AML-193 (cell line): ENCODE results near the gene MCM9.
"Not testable (repeated sequence)": the region's sequence is repeated elsewhere in the genome, so short reads cannot be mapped to it uniquely, and the experiment has no call there.

Source experiments
- DNase-seq, 2 experiments: peaks; one replicate each; lab custom pipeline; 2025; lab: John Stamatoyannopoulos, UW

The MCM9 gene

DNA sequence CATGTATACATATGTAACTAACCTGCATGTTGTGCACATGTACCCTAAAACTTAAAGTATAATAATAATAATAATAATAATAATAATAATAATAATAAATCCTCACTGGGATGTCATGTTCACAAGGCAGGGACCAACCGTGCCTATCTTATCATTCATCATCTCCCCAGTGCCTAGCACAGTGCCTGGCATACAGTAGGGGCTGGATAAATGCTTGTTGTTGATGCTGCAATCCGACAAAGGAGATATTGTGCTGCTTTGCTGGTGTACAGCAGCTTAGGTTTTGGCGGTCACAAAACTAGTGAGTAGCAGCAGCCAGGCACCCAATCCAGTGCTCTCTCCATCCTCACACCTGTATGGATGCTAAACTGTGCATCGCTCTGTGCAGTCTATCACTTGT lies 135.1 kb downstream of the MCM9 start:
- no peak for DNase-seq

DNA sequence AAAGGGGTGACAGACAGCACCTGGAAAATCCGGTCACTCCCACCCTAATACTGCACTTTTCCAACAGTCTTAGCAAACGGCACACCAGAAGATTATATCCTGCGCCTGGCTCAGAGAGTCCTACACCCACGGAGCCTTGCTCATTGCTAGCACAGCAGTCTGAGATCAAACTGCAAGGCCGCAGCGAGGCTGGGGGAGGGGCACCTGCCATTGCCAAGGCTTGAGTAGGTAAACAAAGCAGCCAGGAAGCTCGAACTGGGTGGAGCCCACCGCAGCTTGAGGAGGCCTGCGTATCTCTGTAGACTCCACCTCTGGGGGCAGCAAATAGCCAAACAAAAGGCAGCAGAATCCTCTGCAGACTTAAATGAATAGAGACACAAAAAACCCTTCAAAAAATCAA lies 138.4 kb downstream of the MCM9 start:
- not testable (repeated sequence) for DNase-seq

DNA sequence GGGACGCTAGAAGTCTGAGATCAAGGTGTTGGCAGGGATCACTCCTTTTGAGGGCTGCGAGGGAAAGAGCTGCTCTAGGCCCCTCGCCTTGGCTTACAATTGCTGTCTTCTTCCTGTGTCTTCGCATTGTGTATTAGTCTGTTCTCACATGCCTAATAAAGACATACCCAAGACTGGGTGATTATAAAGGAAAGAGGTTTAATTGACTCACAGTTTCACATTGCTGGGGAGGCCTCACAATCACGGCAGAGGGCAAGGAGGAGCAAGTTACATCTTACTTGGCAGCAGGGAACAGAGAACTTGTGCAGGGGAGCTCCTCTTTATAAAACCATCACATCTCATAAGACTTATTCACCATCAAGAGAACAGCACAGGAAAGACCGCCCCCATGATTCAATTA lies 143.5 kb downstream of the MCM9 start:
- no peak for DNase-seq

DNA sequence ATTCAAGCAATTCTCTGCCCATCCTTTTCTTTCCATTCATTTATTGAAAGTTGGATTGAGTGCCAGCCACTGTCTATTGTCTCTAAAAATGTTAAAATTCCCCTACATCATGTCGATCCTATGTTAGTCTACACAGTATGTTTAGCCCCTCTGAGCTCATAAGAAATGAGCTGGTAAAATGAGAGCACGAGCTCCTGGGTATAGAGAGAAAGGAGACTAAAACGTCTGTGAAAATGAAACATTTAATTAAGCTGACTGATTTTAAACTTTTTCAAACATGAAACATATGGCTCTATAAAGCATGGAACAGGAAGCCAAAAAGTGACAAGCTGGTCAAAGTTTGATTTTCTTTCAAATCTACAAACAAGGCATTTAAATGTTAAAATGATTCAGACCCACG lies 145.0 kb downstream of the MCM9 start:
- no peak for DNase-seq

DNA sequence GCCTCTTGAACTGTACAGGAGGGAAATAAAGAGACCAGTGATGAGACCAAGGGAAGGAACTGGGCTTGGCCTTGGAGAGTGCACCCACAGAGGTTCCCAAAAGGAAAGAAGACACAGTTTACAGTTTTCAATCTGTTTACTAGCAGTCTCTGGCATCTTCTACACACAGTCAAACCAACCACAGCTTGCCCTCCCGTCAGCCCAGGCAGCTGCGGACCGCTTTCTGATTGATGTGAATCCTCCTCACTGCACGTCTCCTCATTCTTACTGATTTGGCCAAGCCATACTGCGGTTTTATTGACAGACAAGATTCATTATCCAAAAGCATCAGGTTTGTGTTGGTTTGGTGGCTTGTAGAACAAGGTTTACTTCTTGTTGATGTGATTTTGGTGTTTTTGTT lies 145.5 kb downstream of the MCM9 start:
- no peak for DNase-seq

DNA sequence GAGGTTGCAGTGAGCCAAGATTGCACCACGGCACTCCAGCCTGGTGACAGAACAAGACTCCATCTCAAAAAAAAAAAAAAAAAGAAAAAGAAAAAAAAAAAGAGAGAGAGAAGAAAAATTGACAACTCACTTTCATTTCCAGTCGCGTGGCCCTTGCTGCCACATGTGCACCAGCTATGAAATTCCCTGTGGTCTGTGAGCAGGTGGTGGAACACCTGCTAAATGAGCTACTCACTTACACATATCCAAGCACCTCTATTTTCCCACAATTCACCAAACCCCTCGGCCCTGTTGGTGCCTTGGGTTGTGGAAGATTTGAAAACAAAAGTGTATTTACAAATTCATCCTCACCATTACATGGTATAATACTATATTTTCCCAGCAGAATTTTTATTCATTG lies 146.3 kb downstream of the MCM9 start:
- no peak for DNase-seq

DNA sequence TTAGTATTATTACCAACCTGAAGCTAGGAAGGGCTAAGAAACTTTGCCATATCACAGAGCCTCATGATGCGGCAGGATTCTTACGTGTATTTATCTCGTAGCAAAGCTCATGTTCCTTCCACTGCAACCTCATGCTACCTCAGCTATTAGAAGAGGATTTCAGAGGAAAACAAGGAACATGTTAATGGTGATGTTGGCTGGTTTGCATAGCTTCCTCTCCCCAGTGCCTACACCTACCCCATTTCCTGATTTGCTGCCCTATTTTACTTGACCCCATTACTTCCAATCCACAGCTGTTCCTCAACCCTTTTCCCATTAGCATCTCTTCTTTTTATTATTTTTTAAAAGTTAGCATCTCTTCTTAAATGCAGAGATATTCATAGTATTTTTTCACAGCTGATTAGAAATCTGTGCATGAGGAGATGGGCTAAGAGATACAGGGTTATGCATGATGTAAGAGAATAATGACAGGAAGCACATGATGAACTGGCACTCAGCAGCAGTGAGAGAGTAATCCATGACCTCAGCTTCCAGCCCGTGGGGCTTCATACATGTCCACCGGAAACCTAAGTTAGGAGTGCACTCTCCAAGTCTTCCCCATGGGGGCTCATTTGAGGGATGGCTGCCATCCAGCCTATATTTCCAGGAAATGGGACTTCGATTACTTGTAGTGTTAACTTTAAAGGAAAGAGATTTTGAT lies 147.1 kb downstream of the MCM9 start:
- peak; percentile 73 to 76 for DNase-seq

DNA sequence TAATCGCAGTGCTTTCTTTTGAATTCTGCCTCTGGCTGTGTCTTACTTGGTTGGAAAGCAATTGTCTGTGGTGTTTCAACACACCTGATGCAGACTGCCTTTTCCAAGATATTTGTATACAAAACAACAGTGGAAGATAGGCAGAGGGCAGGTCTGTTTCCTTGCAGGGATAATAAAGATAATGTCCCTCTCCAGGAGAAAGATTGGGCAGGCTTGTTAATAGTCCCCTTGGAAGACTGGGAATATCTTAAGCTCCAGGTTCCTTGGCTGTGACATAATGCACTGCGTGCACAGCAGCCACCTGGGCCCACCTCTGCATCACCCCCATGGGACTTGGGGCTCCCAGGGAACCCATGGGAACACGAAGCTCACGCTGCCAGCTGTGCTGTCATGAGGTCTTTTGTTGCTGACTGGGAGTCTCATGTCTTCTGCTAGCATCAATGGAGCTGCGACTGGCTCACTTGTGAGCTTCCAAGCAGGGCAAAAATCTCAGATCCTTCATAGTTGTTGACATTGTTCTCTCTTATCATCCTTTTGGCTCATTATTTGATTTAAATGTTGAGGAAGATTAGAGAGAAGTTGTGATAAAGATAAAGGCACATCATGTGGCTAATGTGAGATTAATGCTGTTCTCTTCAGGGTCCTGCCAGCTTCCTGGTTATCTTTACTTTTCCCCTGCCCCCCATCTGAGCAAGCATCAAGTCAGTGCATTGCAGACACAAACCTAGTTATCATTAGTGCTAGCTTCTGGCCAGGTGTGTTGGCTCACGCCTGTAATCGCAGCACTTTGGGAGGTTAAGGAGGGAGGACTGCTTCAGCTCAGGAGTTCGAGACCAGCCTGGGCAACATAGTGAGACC lies 148.1 kb downstream of the MCM9 start:
- DNase-seq = no peak

DNA sequence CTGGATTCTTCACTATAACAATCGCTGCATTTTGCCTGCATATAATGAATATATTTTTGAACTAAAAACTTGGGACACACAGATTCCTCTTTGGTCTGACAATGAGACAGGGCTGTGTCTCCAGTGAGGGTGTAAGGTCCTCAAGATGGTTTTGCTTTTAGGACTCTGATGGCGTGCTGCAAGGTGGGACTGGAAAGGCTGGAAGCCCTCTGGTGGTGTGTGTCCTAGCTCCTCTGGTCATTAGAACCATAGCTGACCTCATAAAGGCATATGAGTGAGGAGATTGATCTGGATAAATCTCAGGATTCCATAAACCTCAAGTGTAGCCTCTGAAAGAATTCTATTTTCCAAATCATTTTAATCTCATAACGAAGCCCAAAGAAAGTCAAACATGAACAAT lies 149.4 kb downstream of the MCM9 start:
- DNase-seq = no peak

DNA sequence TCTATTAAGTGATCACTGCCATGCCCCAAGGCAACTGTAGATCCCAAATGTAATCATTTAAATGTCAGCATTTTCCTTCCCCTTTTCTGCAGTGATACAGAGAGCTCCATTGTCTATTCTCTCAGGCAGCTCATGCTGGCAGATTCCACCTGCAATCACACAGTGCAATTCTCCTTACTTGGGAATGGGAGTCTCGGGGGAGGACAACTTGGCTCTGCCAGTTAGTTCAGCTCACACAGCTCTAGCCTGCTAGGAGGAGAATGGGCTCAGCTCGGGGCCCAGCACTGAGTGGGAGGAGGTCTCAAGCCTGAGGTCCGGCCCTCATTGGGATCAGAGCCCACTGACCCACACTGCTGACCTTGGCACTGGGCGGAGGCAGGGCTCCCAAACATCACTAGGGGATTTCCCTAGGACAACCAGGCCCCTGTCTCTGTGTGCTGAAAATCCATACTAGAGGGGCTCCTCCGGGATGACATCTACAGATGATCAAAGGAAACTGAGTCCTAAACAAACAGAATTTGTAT lies 150.3 kb downstream of the MCM9 start:
- DNase-seq = peak; percentile 60 to 73

DNA sequence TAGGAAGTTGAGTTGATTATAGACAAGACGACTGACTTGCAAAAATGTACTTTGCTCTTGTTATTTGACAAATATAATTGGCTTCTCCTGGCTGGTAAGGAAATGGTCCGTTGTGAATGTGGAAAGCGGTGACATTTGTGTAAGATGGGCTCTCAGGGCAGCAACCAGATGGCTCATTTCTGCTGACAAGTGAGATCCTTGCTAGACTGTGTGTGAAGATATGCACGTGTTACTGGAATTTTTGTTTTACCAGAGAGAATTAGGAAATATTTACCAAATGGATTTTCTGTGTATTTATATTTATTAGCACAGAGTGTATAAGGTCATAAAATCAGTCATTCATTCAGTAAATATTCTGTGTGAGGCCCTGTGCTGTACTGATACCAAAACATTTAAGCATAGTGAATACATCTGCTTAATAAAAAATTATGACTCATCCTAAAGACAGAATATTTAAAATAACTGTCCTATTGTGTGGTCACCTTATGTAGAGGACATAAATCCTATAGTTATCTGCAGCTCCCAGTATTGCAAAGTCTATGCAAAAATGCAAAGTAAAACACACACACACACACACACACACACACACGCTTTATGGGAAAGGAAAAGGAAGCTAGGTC lies 150.9 kb downstream of the MCM9 start:
- DNase-seq = peak; percentile 39 to 50

DNA sequence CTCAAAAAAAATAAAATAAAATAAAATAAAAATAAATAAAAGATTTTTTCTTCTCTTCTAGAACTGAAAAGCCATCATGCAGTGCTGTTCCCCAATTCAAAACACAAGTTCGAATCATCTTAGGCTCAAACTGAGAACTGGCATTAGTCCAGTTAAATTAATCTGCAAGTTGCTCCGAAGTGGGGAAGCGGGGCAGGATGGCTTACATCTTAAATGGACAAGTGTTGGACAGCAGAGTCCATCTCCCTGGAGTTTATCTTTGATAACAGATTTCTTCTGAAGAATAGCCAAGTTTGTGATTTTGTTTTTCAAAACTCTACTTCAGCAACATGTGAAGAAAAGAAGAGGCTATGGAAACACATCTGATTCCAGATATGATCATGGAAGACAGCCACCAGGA lies 152.3 kb downstream of the MCM9 start:
- DNase-seq = no peak

DNA sequence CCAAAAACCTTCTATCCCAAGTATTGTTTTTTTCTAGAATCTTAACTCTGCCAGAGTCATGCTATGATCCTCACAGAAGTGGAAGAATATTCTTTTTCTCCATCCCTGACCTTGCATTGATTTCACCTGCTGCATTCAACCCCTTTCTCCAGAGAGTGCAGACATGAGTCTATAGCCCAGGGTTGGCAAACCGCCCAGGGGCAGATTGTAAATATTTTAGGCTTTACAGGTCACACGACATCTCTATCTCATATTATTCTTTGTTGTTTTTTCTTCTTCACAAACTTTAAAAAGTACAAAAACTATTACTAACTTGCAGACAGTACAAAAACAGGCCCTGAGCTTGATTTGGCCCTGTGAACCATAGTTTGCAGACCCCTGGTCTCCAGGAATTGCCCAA lies 153.1 kb downstream of the MCM9 start:
- no peak for DNase-seq

DNA sequence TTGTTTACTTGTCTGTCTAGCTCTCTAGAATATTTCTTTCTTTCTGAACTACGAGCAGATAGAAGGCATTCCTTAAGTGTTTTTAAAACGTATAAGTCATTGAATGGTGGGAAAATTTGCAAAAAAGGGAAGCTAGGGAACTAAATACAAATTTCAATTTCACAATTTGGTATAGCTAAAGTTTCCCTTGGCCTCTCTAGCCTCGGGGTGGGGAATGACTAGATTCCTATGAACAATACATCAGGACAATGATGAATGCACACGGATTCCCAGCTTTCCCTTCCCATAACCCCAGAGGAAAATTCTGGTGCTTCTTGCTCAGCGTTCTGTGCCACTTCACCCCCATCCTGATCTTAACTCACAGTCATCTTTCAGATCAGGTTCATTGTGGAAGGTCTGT lies 154.3 kb downstream of the MCM9 start:
- peak; percentile 53 to 68 for DNase-seq

DNA sequence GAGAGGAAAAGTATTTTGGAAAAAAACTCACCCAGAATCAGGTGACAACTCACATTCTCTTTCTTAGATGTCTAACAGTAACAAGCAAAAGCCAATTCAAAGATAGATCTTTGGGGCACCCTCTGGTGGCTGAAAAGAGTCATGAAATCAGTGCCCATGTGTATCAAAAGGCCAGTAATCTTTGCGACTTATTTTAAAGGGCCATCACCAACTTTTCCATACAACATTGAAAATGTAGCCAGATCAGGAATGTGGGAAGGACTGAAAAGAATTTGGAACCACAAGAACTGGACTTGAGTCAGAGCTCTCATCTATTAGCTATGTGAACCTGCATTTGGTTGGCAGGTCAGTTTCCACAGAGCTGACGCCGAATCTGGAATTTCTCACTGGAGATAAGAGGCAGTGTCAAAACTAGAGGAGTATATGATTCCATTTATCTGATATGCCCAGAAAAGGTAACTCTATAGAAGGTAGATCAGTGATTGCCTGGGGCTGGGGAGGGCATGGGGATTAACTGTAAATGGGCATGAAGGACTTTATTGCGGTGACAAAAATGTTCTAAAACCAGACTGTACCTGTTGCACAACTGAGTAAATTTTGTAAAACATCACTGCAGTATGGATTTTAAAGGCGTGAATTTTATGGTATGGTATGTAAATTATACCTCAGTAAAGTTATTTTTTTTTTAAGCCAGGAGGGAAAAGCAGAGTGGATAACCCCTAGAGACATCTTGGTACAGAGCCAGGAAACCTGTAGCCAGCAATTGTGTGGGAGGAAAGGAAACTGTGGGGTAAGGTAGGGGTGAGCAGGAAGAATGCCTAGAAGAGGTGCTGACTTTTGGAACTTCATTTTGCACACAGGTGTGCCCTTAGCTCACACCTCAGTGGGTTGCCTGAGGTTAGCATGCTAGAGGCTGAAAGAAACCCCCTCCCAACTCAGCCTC lies 158.1 kb downstream of the MCM9 start:
- peak; percentile 76 to 88 for DNase-seq

DNA sequence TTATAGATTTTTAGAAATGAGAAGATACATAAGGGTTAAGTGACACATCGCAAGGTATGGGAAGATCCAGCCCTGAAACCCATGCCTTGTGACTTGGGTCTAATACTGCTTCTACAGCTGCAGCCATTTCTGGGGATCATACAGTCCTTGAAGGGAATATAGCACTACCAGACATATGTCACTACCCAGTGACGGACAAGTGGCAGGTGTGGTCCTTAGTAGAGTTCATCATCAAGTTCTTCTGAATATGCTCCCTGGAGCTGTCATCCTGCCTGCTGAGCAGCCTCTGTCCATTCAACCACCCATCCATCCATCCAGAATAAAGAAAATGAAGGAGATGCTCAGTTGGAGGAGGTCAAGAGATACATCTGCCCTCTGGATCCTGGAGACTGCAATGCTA lies 159.6 kb downstream of the MCM9 start:
- no peak for DNase-seq

DNA sequence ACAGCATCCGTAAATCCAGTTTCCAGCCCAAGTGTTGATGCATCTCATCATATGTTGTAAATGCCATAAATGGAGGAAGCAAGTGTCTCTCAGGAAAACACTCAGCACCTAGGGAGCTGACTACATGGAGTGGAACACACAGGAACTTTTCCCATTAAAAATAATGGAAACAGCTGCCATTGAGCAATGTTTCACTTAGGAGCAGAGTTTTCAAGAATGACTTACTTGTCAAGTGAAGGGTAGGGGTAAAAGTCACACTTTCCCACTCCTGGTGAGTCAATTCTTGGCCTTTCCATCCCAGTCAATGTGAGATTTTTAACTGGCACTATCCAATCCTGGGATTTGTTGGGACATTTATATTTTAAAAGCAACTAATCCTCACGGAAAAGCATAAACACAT lies 160.4 kb downstream of the MCM9 start:
- no peak for DNase-seq

DNA sequence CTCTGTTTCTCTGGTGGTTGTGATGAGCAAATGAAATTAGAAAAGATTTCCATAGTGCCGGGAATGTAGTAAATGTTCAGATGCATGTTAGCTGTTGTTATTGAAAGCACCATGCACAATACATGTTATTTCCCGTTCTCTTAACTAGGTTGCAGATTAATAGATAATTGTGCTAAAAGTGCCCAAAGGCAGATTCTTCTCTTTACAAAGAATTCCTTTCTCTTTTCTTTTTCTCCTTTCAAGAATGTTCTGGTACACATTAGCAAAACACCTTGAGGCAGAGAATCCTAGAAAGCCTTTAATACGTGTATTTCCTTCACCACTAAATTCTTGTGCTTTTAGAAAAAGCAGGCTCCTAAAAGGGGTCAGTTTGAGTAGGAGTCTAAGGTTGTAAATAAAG lies 162.1 kb downstream of the MCM9 start:
- DNase-seq = no peak

DNA sequence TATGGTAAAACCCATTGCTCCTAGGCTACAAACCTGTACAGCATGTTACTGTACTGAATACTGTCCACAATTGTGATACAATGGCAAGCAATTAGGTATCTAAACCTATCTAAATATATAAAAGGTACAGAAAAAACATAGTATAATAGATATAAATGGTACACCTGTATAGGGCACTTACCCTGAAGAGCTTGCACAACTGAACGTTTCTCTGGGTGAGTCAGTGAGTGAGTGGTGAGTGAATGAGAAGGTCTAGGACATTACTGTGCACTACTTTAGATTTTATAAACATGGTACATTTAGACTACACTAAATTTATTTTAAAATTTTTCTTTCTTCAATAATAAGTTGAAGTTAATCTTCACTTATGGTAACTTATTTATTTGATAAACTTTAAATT lies 163.7 kb downstream of the MCM9 start:
- DNase-seq = no peak

DNA sequence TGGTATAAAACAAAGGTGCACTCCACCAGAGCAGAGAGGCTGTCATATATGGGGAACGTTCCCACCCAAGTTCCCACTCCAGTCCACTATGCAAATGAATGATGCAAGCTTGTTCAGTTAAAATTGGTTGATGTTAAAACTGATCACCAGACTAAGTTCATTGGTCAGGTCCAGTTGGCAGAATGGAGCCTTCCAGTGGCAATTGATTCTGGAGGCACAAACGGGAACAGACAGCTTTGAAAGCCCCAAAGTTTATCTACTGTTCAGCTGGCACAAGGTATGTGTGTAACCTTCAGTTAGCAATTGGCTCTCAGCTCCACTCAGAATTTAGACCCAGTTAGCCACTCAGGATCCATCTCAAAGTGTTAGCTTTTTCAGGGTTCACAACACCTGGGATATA lies 164.1 kb downstream of the MCM9 start:
- DNase-seq = no peak

DNA sequence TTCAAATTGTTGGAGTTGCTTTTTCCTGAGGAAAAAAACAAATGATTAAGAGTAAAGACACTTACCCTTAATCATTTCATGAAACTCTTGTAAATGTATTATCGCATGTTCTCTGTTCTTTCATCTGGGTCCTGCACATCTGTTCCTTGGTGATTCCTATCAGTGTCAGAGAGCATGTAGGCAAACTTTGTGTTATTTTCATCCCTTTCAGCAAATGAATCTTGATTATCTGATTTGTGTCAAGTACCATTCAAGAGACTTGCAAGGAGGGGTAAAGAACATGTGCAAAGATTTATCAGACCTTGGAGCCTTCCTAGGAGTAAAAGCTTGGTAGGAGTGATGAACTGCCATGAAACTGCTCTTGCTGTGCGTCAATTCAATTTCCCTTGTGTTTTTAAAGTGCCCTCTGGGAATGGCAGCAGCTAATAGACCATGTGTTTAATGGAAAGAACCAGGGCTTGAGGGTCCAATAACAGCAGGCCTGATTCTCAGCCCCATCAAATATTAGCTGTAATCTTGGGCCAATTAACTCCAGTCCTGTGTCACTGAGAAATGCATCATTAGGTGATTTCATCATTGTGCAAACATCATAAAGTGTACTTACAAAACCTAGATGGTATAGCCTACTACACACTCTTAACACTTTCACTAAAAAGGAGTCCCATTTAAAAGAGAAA lies 164.7 kb downstream of the MCM9 start:
- no peak for DNase-seq
